ENCODE results near the gene LTBP2. TPM values are rescaled to one million over a fixed set of nuclear protein-coding genes. Genes with fewer than 3 reads are reported as not detected.
A peak's percentile ranks its signal among the peaks of the same experiment; 100 is the strongest.

Gene LTBP2
- total and polyA plus RNA-seq, 2 of the 8 experiments (the other 6 are each of a cell fraction or from before 2014, with no cell fraction given), result 0.48 to 0.89 TPM

DNA sequence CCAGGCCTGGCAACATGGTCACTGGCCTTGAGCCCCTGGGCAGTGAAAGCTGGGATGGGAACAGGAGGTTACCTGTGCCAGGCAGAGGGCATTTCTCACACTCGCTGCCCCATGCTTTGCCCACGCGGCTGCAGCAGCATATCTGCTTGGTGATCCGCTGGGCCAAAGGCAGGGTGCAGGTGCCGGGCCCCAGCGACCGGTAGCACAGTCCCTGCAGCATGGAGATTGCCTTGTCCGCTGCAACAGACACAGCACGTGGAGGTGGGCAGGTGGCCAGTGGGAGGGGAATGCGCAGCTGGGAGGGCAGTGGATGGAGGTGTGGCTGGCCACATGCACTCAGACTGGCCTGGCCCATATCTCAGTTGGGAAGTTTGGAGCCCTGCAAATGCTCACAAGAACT is 83.2 kb downstream of the LTBP2 start:
- CTCF ChIA-PET (ENCODE audit: partially characterized antibody), result interaction anchor here (0.8 to 8.3 kb wide), 7 partner anchors 11 to 121 kb away, joined by 4 to 61 read pairs (median 24); no protein-coding TSS in a partner anchor
- DNase-seq (ENCODE audit: low read depth in 1 of 2, low spot score in 2 of 2), result no peak
- Histone ChIP-seq H4K8ac (ENCODE audit: extremely low read depth, insufficient read depth, low read length) (no peak overlapping the region), H4K91ac (replicated peaks; ENCODE audit: insufficient read length, low read length) (no peak overlapping the region), H3K27me3 (replicated peaks in 1 of 4; ENCODE audit: control insufficient read depth in 3 of 4, extremely low read depth in 1 of 4, insufficient read depth in 3 of 4, low read length in 3 of 4) (no peaks in the 10 kb centered on the region), H3K36me3 (ENCODE audit: control insufficient read depth in 2 of 4, insufficient read depth in 4 of 4, low read length in 3 of 4) (no peaks in the 10 kb centered on the region), H3K79me2 (ENCODE audit: control insufficient read depth in 1 of 2, insufficient read depth in 2 of 2, low read length in 2 of 2) (no peaks in the 10 kb centered on the region), H4K20me1 (replicated peaks in 1 of 2; ENCODE audit: control insufficient read depth in 1 of 2, insufficient read depth in 2 of 2, low read length in 2 of 2) (no peaks in the 10 kb centered on the region), H3K4me3 (ENCODE audit: extremely low read depth in 1 of 4, insufficient read depth in 2 of 4, low read depth in 3 of 4, low read length in 4 of 4) (no peak overlapping the region), H2BK5ac (ENCODE audit: low read depth, low read length) (no peak overlapping the region; the same call in 1 of the 2 replicates), H2BK15ac (ENCODE audit: low read length) (no peak overlapping the region), H2BK120ac (replicated peaks; ENCODE audit: low read depth, low read length) (no peak overlapping the region), H3K4me1 (replicated peaks in 1 of 4; ENCODE audit: control insufficient read depth in 3 of 4, insufficient read depth in 4 of 4, low read length in 3 of 4) (peaks cover 0 to 6% (median 3%) of the 10 kb centered on the region in 4 experiments; a peak in 3 of 7 replicates), H2AFZ (ENCODE audit: low read length) (no peak overlapping the region), H2BK20ac (ENCODE audit: low read length) (no peak overlapping the region), H3K79me1 (ENCODE audit: low read depth, low read length) (no peaks in the 10 kb centered on the region), H2BK12ac (ENCODE audit: low read depth, low read length) (0 out of 2 replicates have a peak overlapping the region, but pooled peaks have one; percentile 9), H3K27ac (ENCODE audit: low read depth, low read length) (no peak overlapping the region), H3K56ac (replicated peaks; ENCODE audit: insufficient read length, low read depth, low read length) (no peak overlapping the region), H2AK5ac (ENCODE audit: low read depth, low read length) (no peak overlapping the region), H4K5ac (ENCODE audit: insufficient read length, low read depth, low read length) (no peak overlapping the region), H3K4ac (replicated peaks; ENCODE audit: insufficient read length, low read depth, low read length) (no peak overlapping the region), H3K4me2 (ENCODE audit: insufficient read depth in 1 of 2, low read depth in 2 of 2, low read length in 2 of 2) (no peak overlapping the region), H3K23ac (ENCODE audit: insufficient read length) (no peak overlapping the region), H3K18ac (ENCODE audit: extremely low read depth, low read length) (no peak overlapping the region), H3K14ac (ENCODE audit: insufficient read length) (no peak overlapping the region), H3K9me3 (ENCODE audit: insufficient read depth in 2 of 2, low read depth in 1 of 2, low read length in 1 of 2) (no peaks in the 10 kb centered on the region), H3K23me2 (ENCODE audit: low read depth, low read length) (no peaks in the 10 kb centered on the region), H3K9ac (replicated peaks in 1 of 4; ENCODE audit: extremely low read depth in 1 of 4, low read depth in 3 of 4, low read length in 3 of 4) (no peak overlapping the region)
- POLR2A ChIA-PET (ENCODE audit: partially characterized antibody), result interaction anchor here (1.0 to 1.2 kb wide), 2 partner anchors 13 to 92 kb away, joined by 3 read pairs; no protein-coding TSS in a partner anchor
- no peak for FAIRE-seq
- 90% methylated on average over 10 of the region's 10 CpGs; no CpG with 5 or more reads in 1 of the 2 experiments for WGBS, 2 experiments (ENCODE audit: extremely low coverage in 1 of 2, insufficient coverage in 1 of 2, insufficient read length in 1 of 2, insufficient replicate concordance in 2 of 2, low coverage in 1 of 2, low lambda C conversion rate in 2 of 2, missing lambda C conversion rate in 1 of 2)
- TF ChIP-seq, protein P1, sequence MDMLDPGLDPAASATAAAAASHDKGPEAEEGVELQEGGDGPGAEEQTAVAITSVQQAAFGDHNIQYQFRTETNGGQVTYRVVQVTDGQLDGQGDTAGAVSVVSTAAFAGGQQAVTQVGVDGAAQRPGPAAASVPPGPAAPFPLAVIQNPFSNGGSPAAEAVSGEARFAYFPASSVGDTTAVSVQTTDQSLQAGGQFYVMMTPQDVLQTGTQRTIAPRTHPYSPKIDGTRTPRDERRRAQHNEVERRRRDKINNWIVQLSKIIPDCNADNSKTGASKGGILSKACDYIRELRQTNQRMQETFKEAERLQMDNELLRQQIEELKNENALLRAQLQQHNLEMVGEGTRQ (IDR thresholded peaks at IDR 0.05; ENCODE audit: low read length), result no peak
- no peak for TF ChIP-seq BRCA1 (IDR thresholded peaks at IDR 0.05; ENCODE audit: low read depth, low read length)
- TF ChIP-seq EZH2 (IDR thresholded peaks at IDR 0.05; ENCODE audit: low read depth, low read length, severe bottlenecking), result no peak
- no peak for TF ChIP-seq TAF7 (optimal IDR thresholded peaks at IDR 0.05; ENCODE audit: borderline replicate concordance, low read depth, low read length)
- TF ChIP-seq SP2 (IDR thresholded peaks at IDR 0.05; ENCODE audit: low read length), result no peak
- TF ChIP-seq BACH1 (IDR thresholded peaks at IDR 0.05; ENCODE audit: low read length), result no peak
- no peak for TF ChIP-seq NRF1 (IDR thresholded peaks at IDR 0.05; ENCODE audit: low read depth, low read length)
- TF ChIP-seq SP1 (IDR thresholded peaks at IDR 0.05; ENCODE audit: low read depth, low read length), result no peak
- no peak for TF ChIP-seq SIRT6 (IDR thresholded peaks at IDR 0.05; ENCODE audit: low read length)
- TF ChIP-seq SAP30 (IDR thresholded peaks at IDR 0.05; ENCODE audit: insufficient read depth, insufficient replicate concordance, low read length), result no peak
- TF ChIP-seq SP4 (IDR thresholded peaks at IDR 0.05; ENCODE audit: low read length), result no peak

Data from H1 (cell line).